ENCODE results near the gene TIAM1.

DNA sequence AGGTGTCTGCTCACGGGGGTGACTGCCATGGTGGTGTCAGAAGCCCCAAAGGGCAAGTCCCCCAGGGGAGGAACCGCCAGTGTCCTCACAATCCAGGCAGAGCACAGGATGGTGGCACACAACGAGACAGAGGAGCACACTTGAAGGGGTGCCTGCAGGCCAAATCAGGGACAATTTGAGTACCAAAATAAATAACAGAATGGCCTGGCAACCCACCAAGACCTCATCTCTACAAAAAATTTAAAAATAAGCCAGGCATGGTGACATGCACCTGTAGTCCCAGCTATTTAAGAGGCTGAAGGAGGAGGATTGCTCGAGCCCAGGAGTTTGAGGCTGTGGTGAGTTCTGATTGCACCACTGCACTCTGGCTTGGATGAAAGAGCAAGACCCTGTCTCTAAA is 38.2 kb downstream of the TIAM1 start:
- TF ChIP-seq, protein P1, sequence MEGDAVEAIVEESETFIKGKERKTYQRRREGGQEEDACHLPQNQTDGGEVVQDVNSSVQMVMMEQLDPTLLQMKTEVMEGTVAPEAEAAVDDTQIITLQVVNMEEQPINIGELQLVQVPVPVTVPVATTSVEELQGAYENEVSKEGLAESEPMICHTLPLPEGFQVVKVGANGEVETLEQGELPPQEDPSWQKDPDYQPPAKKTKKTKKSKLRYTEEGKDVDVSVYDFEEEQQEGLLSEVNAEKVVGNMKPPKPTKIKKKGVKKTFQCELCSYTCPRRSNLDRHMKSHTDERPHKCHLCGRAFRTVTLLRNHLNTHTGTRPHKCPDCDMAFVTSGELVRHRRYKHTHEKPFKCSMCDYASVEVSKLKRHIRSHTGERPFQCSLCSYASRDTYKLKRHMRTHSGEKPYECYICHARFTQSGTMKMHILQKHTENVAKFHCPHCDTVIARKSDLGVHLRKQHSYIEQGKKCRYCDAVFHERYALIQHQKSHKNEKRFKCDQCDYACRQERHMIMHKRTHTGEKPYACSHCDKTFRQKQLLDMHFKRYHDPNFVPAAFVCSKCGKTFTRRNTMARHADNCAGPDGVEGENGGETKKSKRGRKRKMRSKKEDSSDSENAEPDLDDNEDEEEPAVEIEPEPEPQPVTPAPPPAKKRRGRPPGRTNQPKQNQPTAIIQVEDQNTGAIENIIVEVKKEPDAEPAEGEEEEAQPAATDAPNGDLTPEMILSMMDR (conservative IDR thresholded peaks at IDR 0.05; ENCODE audit: low read length), result no peak
- TF ChIP-seq EZH2phosphoT487 (IDR thresholded peaks at IDR 0.05; ENCODE audit: borderline replicate concordance, low read depth, low read length), result no peak
